Lung (tissue), 12 donors: ENCODE data around the gene SIPA1. TPM values are rescaled to one million over a fixed set of nuclear protein-coding genes. Genes with fewer than 3 reads are reported as not detected.
A peak's percentile ranks its signal among the peaks of the same experiment; 100 is the strongest.

Experiments
- ATAC-seq: fragments of 200-7000 bp; cut with Tn5 transposase; one replicate; pipeline ENCODE4 v1.9.1; 2020; ENCODE audit warnings: moderate number of reproducible peaks; ENCODE audit not compliant: insufficient read depth, low FRiP score
- DNase-seq, 3 donors: peaks; one replicate each; pipeline ENCODE4 v3.0.0-alpha.2; 2013 to 2017
- H3K27ac ChIP-seq, 2 donors: one replicate each; pipeline ENCODE4 v1.5.1; 2013; ENCODE audit warnings: mild to moderate bottlenecking in 2 of 2, moderate library complexity in 2 of 2, control low read depth in 1 of 2, inconsistent platforms in 1 of 2, low read depth in 1 of 2, low read length in 1 of 2
- H3K27me3 ChIP-seq, 3 donors: one replicate each; pipeline ENCODE4 v1.5.1; 2013; ENCODE audit warnings: low read length in 2 of 3; ENCODE audit not compliant: control insufficient read depth in 3 of 3, insufficient read depth in 3 of 3
- H3K36me3 ChIP-seq, 4 donors: one replicate each; pipeline ENCODE4 v1.5.1; 2013; ENCODE audit warnings: low read length in 4 of 4, mild to moderate bottlenecking in 1 of 4, moderate library complexity in 1 of 4; ENCODE audit not compliant: control insufficient read depth in 4 of 4, insufficient read depth in 4 of 4
- H3K4me1 ChIP-seq, 5 donors: one replicate each; pipeline ENCODE4 v1.5.1; 2013; ENCODE audit warnings: low read length in 5 of 5, mild to moderate bottlenecking in 2 of 5, moderate library complexity in 1 of 5; ENCODE audit not compliant: control insufficient read depth in 5 of 5, insufficient read depth in 5 of 5
- H3K4me3 ChIP-seq: one replicate; pipeline ENCODE4 v1.5.1; 2013; ENCODE audit warnings: mild to moderate bottlenecking, control low read depth, moderate library complexity
- H3K9ac ChIP-seq, 2 donors: one replicate each; pipeline ENCODE4 v1.5.1; 2013; ENCODE audit warnings: low read length in 2 of 2, control low read depth in 1 of 2; ENCODE audit not compliant: insufficient read depth in 1 of 2
- H3K9me3 ChIP-seq, 4 donors: one replicate each; pipeline ENCODE4 v1.5.1; 2013; ENCODE audit warnings: low read length in 3 of 4, mild to moderate bottlenecking in 1 of 4, moderate library complexity in 1 of 4; ENCODE audit not compliant: control insufficient read depth in 4 of 4, insufficient read depth in 3 of 4
- CTCF ChIP-seq: IDR thresholded peaks from 2 replicates; pipeline ENCODE4 v1.5.1; 2012; ENCODE audit warnings: mild to moderate bottlenecking; ENCODE audit errors: control extremely low read depth, extremely low read depth
- WGBS, 2 donors: extraction: QIAGEN DNeasy Blood & Tissue Kit; methylation state at CpG; one replicate each; pipeline ENCODE4 v1.1.7; 2013; 5-methylcytosine and 5-hydroxymethylcytosine counted together
- polyA plus RNA-seq, 2 donors: library from polyadenylated mRNA; stranded (reverse); fragments of 200-250 nt; gene quantifications; one replicate each; pipeline ENCODE4 v1.2.1, GENCODE V29; 2013
- total RNA-seq, 2 donors: library from RNA; depleted of rRNA in 1 of 2; stranded (reverse); fragments of >200 nt in 1 of 2; gene quantifications; one replicate each; pipeline ENCODE4 v1.2.1, GENCODE V29; 2014 to 2021
- donor health status: control.
- donor health status: control.
- donor health status: Bipolar disorder and iron deficiency.
- donor health status: healthy.
- donor health status: DM: yes; HTN: yes; CAD: no.

The SIPA1 gene
- total and polyA plus RNA-seq, 4 donors, result 39.7 to 102 (median 82.8) TPM

GRCh38 chr11:65663639-65664200, 25.8 kb downstream of the SIPA1 start:
- ATAC-seq, result peak; percentile 31
- 0 to 1% methylated on average over 15 of the region's 15 CpGs for WGBS, 2 donors
- DNase-seq, result peak; percentile 72 to 78 (median 72)

GRCh38 chr11:65672180-65672860, 34.4 kb downstream of the SIPA1 start:
- Histone ChIP-seq H3K4me3 (no peak overlapping the region), H3K36me3 (no peaks in the 10 kb centered on the region), H3K27me3 (no peaks in the 10 kb centered on the region), H3K27ac (no peak overlapping the region), H3K4me1 (no peaks in the 10 kb centered on the region), H3K9ac (no peak overlapping the region), H3K9me3 (no peaks in the 10 kb centered on the region)
- ATAC-seq (no peak), DNase-seq (no peak)
- TF ChIP-seq CTCF, result no peak

More at GRCh38 chr11:65663639-65664200, 25.8 kb downstream of the SIPA1 start:
- Histone ChIP-seq H3K27ac (peak overlapping the region; percentile 94 to 99), H3K4me3 (peak overlapping the region; percentile 79), H3K4me1 (peaks cover 0 to 20% (median 6%) of the 10 kb centered on the region in 5 donors), H3K27me3 (no peaks in the 10 kb centered on the region), H3K9me3 (no peaks in the 10 kb centered on the region), H3K9ac (peak overlapping the region; percentile 96 to 97), H3K36me3 (peaks cover 0 to 27% (median 19%) of the 10 kb centered on the region in 4 donors)
- TF ChIP-seq CTCF, result no peak

GRCh38 chr11:65672982-65673381, 35.1 kb downstream of the SIPA1 start:
- Histone ChIP-seq H3K9me3 (no peaks in the 10 kb centered on the region), H3K27ac (no peak overlapping the region), H3K4me3 (no peak overlapping the region), H3K36me3 (no peaks in the 10 kb centered on the region), H3K4me1 (no peaks in the 10 kb centered on the region), H3K27me3 (no peaks in the 10 kb centered on the region), H3K9ac (no peak overlapping the region)
- 95 to 96% methylated on average over 1 of the region's 2 CpGs for WGBS, 2 donors
- DNase-seq, result no peak
- TF ChIP-seq CTCF, result no peak
- no peak for ATAC-seq
